Ishikawa (cell line): ENCODE measurements around the gene C1orf198.

Experiments
- CEBPB ChIP-seq: IDR thresholded peaks from 2 replicates; pipeline ENCODE4 v1.6.1; 2012
- TAF1 ChIP-seq: IDR thresholded peaks from 2 replicates; pipeline ENCODE4 v1.6.1; 2012; ENCODE audit warnings: low read depth, mild to moderate bottlenecking
- TCF12 ChIP-seq: IDR thresholded peaks from 2 replicates; pipeline ENCODE4 v1.6.1; 2012; ENCODE audit warnings: low read depth

- no peak for TF ChIP-seq TCF12
- no peak for TF ChIP-seq CEBPB
- no peak for TF ChIP-seq TAF1
These were observed 31.5 kb upstream of the C1orf198 start for GRCh38 chr1:230899841-230900251.
